ENCODE data around the gene NEK3.
"Not testable (repeated sequence)": the region's sequence is repeated elsewhere in the genome, so short reads cannot be mapped to it uniquely, and the experiment has no call there.

The NEK3 gene

GRCh38 chr13:52097197-52097596 lies 62.2 kb downstream of the NEK3 start:
- H3K4me1 Mint-ChIP-seq = no peaks in the 10 kb centered on the region
- no peak overlapping the region for H3K27ac Mint-ChIP-seq (ENCODE audit: low read depth)
- no peak for DNase-seq (ENCODE audit: low spot score in 2 of 2)
- no peaks in the 10 kb centered on the region for H3K9me3 Mint-ChIP-seq
- no peak for ATAC-seq (replicated peaks; ENCODE audit: extremely low read depth, poor library complexity, severe bottlenecking)
- H3K27me3 Mint-ChIP-seq = peaks cover 24% of the 10 kb centered on the region
- no peak overlapping the region for H3K4me3 Mint-ChIP-seq
- no peaks in the 10 kb centered on the region for H3K36me3 Mint-ChIP-seq (ENCODE audit: insufficient read depth)

GRCh38 chr13:52096748-52097147 lies 62.6 kb downstream of the NEK3 start:
- Mint-ChIP-seq H3K4me3 (no peak overlapping the region), H3K27me3 (peaks cover 25% of the 10 kb centered on the region), H3K9me3 (no peaks in the 10 kb centered on the region), H3K4me1 (no peaks in the 10 kb centered on the region), H3K27ac (ENCODE audit: low read depth) (no peak overlapping the region), H3K36me3 (ENCODE audit: insufficient read depth) (no peaks in the 10 kb centered on the region)
- ATAC-seq (replicated peaks; ENCODE audit: extremely low read depth, poor library complexity, severe bottlenecking) (no peak), DNase-seq (ENCODE audit: low spot score in 2 of 2) (no peak)

- H3K4me3 Mint-ChIP-seq = no peak overlapping the region
- ATAC-seq (replicated peaks; ENCODE audit: extremely low read depth, poor library complexity, severe bottlenecking) (no peak), DNase-seq (ENCODE audit: low spot score in 2 of 2) (no peak)
- H3K36me3 Mint-ChIP-seq (ENCODE audit: insufficient read depth) = no peaks in the 10 kb centered on the region
- peaks cover 27% of the 10 kb centered on the region for H3K27me3 Mint-ChIP-seq
- no peaks in the 10 kb centered on the region for H3K9me3 Mint-ChIP-seq
- no peaks in the 10 kb centered on the region for H3K4me1 Mint-ChIP-seq
- H3K27ac Mint-ChIP-seq (ENCODE audit: low read depth) = no peak overlapping the region
Observed at GRCh38 chr13:52096062-52096461, 63.3 kb downstream of the NEK3 start.

- peaks cover 59% of the 10 kb centered on the region for H3K27me3 Mint-ChIP-seq
- no peak overlapping the region for H3K27ac Mint-ChIP-seq (ENCODE audit: low read depth)
- no peak for DNase-seq (ENCODE audit: low spot score in 2 of 2)
- H3K9me3 Mint-ChIP-seq = no peaks in the 10 kb centered on the region
- no peaks in the 10 kb centered on the region for H3K4me1 Mint-ChIP-seq
- H3K36me3 Mint-ChIP-seq (ENCODE audit: insufficient read depth) = peaks cover 2% of the 10 kb centered on the region
- H3K4me3 Mint-ChIP-seq = no peak overlapping the region
- ATAC-seq (replicated peaks; ENCODE audit: extremely low read depth, poor library complexity, severe bottlenecking) = no peak
Observed at GRCh38 chr13:52092087-52092486, 67.3 kb downstream of the NEK3 start.

- H3K27me3 Mint-ChIP-seq = peaks cover 61% of the 10 kb centered on the region
Observed at GRCh38 chr13:52091473-52091872, 67.9 kb downstream of the NEK3 start.

GRCh38 chr13:52085421-52085820 lies 74.0 kb downstream of the NEK3 start:
- Mint-ChIP-seq H3K9me3 (no peaks in the 10 kb centered on the region), H3K27me3 (peaks cover 36% of the 10 kb centered on the region), H3K36me3 (ENCODE audit: insufficient read depth) (peaks cover 2% of the 10 kb centered on the region), H3K4me1 (no peaks in the 10 kb centered on the region), H3K4me3 (no peak overlapping the region), H3K27ac (ENCODE audit: low read depth) (no peak overlapping the region)
- DNase-seq (ENCODE audit: low spot score in 2 of 2) (no peak), ATAC-seq (replicated peaks; ENCODE audit: extremely low read depth, poor library complexity, severe bottlenecking) (no peak)

More at GRCh38 chr13:52091473-52091872, 67.9 kb downstream of the NEK3 start:
- Mint-ChIP-seq H3K4me3 (no peak overlapping the region), H3K27ac (ENCODE audit: low read depth) (no peak overlapping the region), H3K4me1 (no peaks in the 10 kb centered on the region), H3K9me3 (no peaks in the 10 kb centered on the region), H3K36me3 (ENCODE audit: insufficient read depth) (peaks cover 2% of the 10 kb centered on the region)
- no peak for DNase-seq (ENCODE audit: low spot score in 2 of 2)
- ATAC-seq (replicated peaks; ENCODE audit: extremely low read depth, poor library complexity, severe bottlenecking) = no peak

GRCh38 chr13:52084981-52085380 lies 74.4 kb downstream of the NEK3 start:
- H3K27ac Mint-ChIP-seq (ENCODE audit: low read depth); H3K4me1 Mint-ChIP-seq; H3K9me3 Mint-ChIP-seq; H3K4me3 Mint-ChIP-seq; DNase-seq (ENCODE audit: low spot score in 2 of 2); H3K36me3 Mint-ChIP-seq (ENCODE audit: insufficient read depth); ATAC-seq (replicated peaks; ENCODE audit: extremely low read depth, poor library complexity, severe bottlenecking): not testable (repeated sequence)
- peaks cover 31% of the 10 kb centered on the region for H3K27me3 Mint-ChIP-seq

All from central memory CD8-positive, alpha-beta T cell (primary cell).